Stimulated activated CD4-positive, alpha-beta T cell treated with anti-CD3 and anti-CD28 coated beads, Interleukin-12 subunit alpha, Interleukin-12 subunit beta, amount 100 ng/mL, for 24 hours (primary cell): Measurements from ENCODE around the gene ASIC2.
"Not testable (repeated sequence)": the region's sequence is repeated elsewhere in the genome, so short reads cannot be mapped to it uniquely, and the experiment has no call there.

Experiments
- DNase-seq, 2 experiments: peaks; one replicate each; pipeline ENCODE4 v3.0.0-alpha.2; 2020; ENCODE audit warnings: low read depth in 2 of 2

ASIC2 gene

GRCh38 chr17:33023790-33024189 is 269.3 kb downstream of the ASIC2 start:
- DNase-seq: no peak

GRCh38 chr17:33021731-33022408 is 271.2 kb downstream of the ASIC2 start:
- no peak for DNase-seq

GRCh38 chr17:33019161-33019890 is 273.8 kb downstream of the ASIC2 start:
- DNase-seq: no peak

- DNase-seq: no peak
Observed at GRCh38 chr17:33017366-33017765, 275.7 kb downstream of the ASIC2 start.

GRCh38 chr17:33016920-33017319 is 276.2 kb downstream of the ASIC2 start:
- no peak for DNase-seq

- DNase-seq: no peak
Observed at GRCh38 chr17:33015716-33016346, 277.3 kb downstream of the ASIC2 start.

- DNase-seq: no peak
Observed at GRCh38 chr17:33014751-33015150, 278.3 kb downstream of the ASIC2 start.

GRCh38 chr17:33013596-33014375 is 279.3 kb downstream of the ASIC2 start:
- DNase-seq: no peak

GRCh38 chr17:33012522-33013033 is 280.5 kb downstream of the ASIC2 start:
- no peak for DNase-seq

GRCh38 chr17:33009636-33010035 is 283.5 kb downstream of the ASIC2 start:
- DNase-seq: no peak

- no peak for DNase-seq
Observed at GRCh38 chr17:33007186-33007585, 285.9 kb downstream of the ASIC2 start.

- DNase-seq: no peak
Observed at GRCh38 chr17:33002246-33002645, 290.8 kb downstream of the ASIC2 start.

GRCh38 chr17:32998887-32999228 is 294.2 kb downstream of the ASIC2 start:
- no peak for DNase-seq

GRCh38 chr17:32998111-32998886 is 294.8 kb downstream of the ASIC2 start:
- peak; percentile 37 to 74 for DNase-seq

- DNase-seq: no peak
Observed at GRCh38 chr17:32995416-32996045, 297.6 kb downstream of the ASIC2 start.

- no peak for DNase-seq
Observed at GRCh38 chr17:32993977-32994376, 299.1 kb downstream of the ASIC2 start.

- no peak for DNase-seq
Observed at GRCh38 chr17:32992321-32993033, 300.6 kb downstream of the ASIC2 start.

GRCh38 chr17:32988481-32989101 is 304.5 kb downstream of the ASIC2 start:
- no peak for DNase-seq

- DNase-seq: not testable (repeated sequence)
Observed at GRCh38 chr17:32987868-32988267, 305.2 kb downstream of the ASIC2 start.

- not testable (repeated sequence) for DNase-seq
Observed at GRCh38 chr17:32987453-32987805, 305.7 kb downstream of the ASIC2 start.
